Renal pelvis (tissue), 4 donors: Measurements from ENCODE around the gene GPR156. TPM values are rescaled to one million over a fixed set of nuclear protein-coding genes. Genes with fewer than 3 reads are reported as not detected.
"Not testable (repeated sequence)": the region's sequence is repeated elsewhere in the genome, so short reads cannot be mapped to it uniquely, and the experiment has no call there.

Source experiments
- DNase-seq: peaks from one replicate; pipeline ENCODE4 v3.0.0-alpha.2; 2013
- polyA plus RNA-seq, 3 donors: library from polyadenylated mRNA; unstranded; fragments of 120-200 nt; gene quantifications; one replicate each; pipeline ENCODE4 v1.2.1, GENCODE V29; 2013; ENCODE audit not compliant: insufficient read length in 3 of 3

The GPR156 gene
- polyA plus RNA-seq, 3 donors: 2.9 to 3.6 (median 3.3) TPM

GRCh38 chr3:120162400-120162799 lies 122.6 kb downstream of the GPR156 start:
- no peak for DNase-seq

DNA sequence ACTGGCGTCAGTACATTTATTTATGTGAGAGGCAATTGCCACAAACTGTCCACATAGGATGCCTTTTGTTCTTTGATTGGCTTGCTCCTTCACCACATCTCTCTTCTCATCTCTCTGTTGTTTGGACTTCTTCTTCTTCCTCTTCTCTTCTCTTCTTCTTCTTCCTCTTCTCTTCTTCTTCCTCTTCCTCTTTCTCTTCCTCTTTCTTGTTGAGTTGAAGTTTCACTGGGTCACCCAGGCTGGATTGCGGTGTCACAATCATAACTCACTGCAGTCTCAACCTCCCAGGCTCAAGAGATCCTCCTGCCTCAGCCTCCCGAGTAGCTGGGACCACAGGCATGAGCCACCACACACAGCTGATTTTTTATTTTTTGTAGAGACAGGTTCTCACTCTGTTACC lies 123.1 kb downstream of the GPR156 start:
- no peak for DNase-seq

DNA sequence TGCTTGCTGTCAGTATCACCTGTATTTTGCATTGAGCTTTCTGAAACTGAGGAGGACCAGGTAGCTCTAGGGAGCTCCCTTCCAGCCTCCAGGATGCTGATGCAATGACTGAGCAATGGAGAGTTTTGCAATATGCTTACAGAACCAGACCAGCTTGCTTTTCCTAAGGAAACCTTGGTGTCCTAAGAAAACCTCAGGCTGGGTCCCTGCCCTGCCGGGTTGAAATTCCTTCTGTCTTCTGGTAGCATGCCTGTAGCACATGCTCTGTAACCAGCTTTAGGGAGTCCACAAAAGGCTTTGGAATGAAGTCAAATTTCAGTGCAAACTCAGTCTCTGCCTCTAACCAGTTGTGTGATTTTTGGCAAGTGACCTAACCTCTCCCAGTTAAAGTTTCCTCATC lies 125.0 kb downstream of the GPR156 start:
- DNase-seq: no peak

DNA sequence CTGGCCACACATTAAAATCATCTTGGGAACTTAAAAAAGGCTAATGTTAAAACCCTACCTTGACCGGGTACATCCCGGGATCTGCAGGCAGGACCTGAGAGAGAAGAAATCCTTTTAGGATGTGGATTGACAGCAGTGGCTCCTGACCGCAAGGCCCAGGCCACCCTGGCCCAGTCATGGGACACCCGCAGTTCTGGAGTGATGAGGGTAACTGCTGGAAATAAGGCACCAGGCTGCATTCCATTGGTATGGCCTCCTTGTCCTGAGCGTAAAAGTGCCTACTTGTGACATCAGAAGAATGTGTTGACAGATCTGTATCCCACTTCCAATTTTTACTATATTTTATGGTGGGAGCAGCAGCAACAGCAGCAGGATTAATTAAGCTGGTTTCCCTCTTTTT lies 127.3 kb downstream of the GPR156 start:
- no peak for DNase-seq

GRCh38 chr3:120157113-120157512 lies 127.9 kb downstream of the GPR156 start:
- no peak for DNase-seq

GRCh38 chr3:120156699-120157098 lies 128.3 kb downstream of the GPR156 start:
- DNase-seq: no peak

GRCh38 chr3:120155694-120156093 lies 129.3 kb downstream of the GPR156 start:
- DNase-seq: not testable (repeated sequence)

DNA sequence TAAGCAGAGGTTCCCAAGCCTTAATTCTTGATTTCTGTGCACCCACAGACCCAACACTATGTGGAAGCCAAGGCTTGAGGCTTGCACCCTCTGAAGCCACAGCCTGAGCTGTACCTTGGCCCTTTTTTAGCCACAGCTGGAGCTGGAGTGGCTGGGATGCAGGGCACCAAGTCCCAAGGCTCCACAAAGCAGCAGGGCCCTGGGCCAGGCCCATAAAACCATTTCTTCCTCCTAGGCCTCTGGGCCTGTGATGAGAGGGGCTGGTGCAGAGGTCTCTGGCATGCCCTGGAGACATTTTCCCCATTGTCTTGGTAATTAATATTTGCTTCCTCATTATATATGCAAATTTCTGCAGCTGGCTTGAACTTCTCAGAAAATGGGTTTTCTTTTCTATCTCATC lies 129.9 kb downstream of the GPR156 start:
- DNase-seq: no peak

GRCh38 chr3:120153294-120153693 lies 131.7 kb downstream of the GPR156 start:
- no peak for DNase-seq

DNA sequence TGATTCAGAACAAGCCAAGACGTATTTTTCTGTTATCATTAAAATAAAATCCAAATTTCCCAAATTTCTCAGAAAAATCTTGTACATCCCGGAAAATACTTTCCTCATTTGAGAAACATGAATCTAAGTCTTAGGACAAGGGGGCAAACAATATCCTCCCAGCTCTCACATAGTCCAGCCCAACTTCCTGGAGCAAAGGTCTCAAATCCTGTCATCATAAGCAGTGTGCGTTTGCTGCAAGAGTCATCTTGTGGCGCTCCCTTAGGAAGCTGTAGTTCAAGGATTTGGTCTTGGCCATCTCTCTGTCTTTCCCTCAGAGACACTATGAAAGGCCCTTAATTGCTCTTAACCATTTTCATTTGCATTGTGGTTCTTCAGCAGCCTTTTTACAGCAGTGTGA lies 133.2 kb downstream of the GPR156 start:
- DNase-seq: no peak

- DNase-seq: no peak
Observed at GRCh38 chr3:120148187-120148949, 136.7 kb downstream of the GPR156 start.

DNA sequence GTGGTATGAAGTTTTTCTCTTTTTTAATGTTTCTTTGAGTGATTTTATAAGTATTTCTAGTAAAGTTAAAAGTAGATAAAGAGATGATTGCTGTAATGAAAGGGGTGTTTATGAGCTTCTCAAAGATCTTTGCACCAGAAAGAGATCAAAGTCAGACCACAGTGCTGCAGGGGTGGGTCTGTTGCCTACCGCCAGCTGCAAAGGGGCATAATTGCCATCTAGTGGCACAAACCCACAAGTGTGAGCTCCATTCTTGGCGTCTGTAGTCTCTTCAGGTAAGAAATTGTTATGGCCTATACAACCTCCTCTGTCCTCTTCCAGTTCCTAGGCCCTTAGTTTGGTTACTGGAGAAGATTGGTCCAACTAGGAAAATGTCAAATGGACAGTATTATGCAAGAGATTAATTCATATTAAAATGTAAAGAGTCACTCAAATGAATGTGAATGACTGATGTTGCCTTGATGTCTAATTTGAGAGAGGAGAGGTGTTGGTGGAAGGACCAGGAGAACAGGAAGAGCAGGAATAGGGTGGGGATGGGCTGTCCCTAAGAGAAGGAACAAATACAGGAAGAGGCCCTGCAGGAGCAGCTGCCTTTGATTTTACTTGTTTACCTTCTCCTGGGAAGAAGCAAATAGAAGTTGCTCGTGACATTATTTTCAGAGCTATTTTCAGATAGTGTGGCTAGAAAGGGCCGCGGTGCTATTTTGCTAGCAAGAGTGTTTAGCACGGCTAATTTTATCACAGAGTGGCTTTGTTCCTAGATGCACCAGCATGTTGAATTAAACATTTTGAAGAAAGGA lies 137.8 kb downstream of the GPR156 start:
- DNase-seq: no peak

DNA sequence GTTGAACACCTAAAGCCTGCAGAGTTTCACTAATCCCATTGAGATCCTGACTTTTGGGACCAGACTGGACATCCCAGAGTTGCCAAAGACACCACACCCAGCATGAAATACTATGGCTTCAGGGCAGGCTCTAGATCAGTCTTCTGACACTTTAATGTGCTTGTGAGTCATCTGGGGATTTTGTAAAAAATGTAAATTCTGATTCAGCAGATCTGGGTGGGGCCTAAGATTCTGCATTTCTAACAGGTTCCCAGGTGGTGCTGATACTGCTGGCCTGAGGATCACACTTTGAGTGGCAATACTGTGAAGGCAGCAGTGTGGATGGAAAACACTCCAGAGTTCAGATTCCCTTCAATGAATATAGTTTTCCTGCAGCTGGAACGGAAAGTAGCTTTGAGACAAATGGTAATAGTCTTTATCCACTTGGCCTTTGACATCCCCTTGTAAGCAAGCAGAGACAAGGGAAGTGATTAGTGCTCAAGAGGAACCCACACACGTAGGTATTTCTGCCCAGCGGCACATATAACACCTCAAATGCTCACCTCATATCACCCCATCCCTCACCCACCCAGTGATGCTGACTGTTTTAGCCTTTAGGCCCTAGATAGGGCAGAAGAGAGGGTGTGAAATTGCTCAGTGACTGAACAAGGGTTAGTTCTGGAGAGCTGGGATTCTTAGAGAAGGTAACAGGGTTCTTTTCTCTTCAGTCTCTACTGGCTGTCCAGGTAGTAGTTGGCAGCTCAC lies 139.3 kb downstream of the GPR156 start:
- no peak for DNase-seq

DNA sequence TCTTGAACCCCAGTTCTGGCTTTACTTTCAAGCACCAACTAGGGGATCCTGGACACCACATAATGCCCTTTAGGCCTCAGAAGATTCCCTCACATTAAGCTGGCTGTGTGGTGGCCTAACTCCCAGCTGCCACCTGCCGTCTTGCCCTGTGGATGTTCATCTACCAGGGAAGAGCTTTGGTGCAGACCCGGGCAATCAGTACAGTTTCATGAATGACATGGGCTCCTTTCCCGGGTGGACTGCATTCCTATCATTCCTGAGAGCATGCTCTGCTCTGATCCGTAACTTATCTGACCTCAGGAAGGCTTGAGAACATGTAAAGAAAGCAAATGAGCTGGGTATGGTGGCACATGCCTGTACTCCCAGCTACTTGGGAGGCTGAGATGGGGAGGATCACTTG lies 140.8 kb downstream of the GPR156 start:
- DNase-seq: peak; percentile 26

GRCh38 chr3:120143676-120144075 lies 141.3 kb downstream of the GPR156 start:
- no peak for DNase-seq

DNA sequence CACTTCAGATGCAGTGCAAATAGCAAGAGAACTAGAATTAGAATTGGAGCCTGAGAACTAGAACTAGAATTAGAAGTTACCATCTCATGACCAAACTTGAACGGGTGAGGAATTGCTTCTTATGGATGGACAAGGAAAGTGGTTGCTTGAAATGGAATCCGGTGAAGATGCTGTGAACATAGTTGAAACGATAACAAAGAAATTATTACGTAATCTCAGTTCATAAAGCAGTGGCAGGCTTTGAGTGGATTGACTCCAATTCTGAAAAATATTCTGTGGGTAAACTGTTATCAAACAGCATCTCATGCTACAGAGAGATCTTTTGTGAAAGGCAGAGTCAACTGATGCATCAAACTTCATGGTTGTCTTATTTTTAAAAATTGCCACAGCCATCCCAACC lies 142.8 kb downstream of the GPR156 start:
- no peak for DNase-seq

DNA sequence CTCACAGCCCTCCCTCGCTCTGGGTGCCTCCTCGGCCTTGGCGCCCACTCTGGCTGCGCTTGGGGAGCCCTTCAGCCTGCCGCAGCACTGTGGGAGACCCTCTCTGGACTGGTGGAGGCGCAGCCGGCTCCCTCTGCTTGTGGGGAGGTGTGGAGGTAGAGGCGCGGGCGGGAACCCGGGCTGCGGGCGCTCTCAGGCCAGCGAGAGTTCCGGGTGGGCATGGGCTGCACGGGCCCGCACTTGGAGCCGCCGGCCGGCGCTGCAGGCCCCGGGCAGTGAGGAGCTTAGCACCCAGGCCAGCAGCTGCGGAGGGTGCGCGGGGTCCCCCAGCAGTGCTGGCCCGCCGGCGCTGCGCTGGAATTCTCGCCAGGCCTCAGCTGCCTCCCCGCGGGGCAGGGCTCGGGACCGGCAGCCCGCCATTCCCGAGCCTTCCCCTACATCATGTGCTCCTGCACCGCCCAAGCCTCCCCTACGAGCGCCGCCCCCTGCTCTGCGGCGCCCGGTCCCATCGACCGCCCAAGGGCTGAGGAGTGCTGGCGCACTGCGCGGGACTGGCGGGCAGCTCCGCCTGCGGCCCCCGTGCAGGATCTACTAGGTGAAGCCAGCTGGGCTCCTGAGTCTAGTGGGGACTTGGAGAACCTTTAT lies 144.8 kb downstream of the GPR156 start:
- DNase-seq: no peak

DNA sequence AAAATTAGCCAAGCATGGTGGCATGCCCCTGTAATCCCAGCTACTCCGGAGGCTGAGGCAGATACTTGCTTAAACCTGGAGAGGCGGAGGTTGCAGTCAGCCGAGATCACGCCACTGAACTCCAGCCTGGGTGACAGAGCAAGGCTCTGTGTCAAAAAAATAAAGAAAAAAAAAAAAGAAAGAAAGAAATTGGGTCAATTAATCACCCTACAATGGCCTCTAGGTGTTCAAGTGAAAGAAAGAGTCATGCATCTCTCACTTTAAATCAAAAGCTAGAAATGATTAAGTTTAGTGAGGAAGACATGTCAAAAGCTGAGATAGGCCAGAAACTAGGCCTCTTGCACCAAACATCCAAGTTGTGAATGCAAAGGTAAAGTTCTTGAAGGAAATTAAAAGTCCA lies 145.9 kb downstream of the GPR156 start:
- DNase-seq: no peak

- no peak for DNase-seq
Observed at GRCh38 chr3:120137548-120137947, 147.5 kb downstream of the GPR156 start.

DNA sequence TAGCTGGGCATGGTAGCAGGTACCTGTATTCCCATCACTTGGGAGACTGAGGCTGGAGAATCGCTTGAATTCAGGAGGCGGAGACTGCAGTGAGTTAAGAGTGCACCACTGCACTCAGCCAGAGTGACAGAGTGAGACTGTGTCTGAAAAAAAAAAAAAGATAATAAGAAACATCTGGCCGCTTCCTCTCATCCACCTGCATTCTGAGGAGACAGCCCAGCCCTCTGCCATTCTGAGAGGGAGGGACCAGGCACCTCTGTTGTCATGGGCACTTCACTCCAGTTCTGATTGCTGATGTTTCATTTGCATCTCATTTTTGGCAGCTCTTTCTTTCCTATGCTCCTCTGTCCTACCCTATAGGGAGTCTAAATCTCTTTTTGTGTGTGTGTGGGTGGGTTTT lies 154.4 kb downstream of the GPR156 start:
- no peak for DNase-seq

DNA sequence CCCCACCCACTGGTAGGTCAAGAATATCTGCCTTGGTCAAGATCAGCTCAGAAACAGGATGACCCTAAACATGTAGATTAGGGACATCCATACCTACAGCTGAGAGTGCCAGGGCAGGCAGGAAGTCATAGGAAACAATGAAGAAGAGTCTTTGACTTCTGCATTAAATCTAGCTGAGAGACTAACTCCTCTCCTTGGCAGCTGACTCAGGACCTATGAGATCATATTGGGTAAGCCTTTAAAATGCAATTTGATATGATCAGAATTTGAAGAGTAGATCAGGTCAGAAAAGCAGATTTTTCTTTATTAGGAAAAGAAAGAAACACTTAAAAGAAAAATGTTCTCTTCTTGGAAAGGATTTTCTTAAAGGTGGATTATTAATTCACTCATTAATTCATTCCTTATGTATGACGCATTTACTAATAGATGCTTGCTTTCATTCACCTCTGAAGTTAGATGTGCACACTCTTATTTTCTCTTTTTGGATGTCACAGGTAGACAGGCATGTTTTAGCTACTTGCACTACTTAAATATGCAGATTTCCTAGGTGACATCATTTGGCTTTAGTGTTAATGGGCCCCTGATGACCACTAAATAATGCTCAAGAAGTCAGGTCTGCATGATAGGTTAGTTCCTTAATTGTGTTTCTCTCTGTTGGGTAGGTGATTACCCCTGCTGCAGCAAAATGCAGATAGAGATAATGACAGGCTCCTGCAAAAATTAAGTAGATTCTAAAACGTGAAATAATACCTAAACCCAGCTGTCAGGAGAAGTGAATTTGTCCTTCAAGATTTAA lies 155.1 kb downstream of the GPR156 start:
- DNase-seq: no peak
